Effector memory CD8-positive, alpha-beta T cell (primary cell): ENCODE results near the gene SLC41A1.
"Not testable (repeated sequence)": the region's sequence is repeated elsewhere in the genome, so short reads cannot be mapped to it uniquely, and the experiment has no call there.

Experiments
- ATAC-seq: fragments of 150-1000 bp; cut with Tn5 transposase; replicated peaks from 2 replicates; pipeline ENCODE4 v1.10.0; 2021; ENCODE audit warnings: mild to moderate bottlenecking, moderate library complexity
- DNase-seq, 3 experiments: peaks; one replicate each; pipeline ENCODE4 v3.0.0; 2021
- H3K27ac Mint-ChIP-seq, 2 donors: one replicate each; pipeline ENCODE4 v1.8.0; 2022; ENCODE audit warnings: mild to moderate bottlenecking in 2 of 2, mixed read lengths in 2 of 2, moderate library complexity in 2 of 2
- H3K27me3 Mint-ChIP-seq, 2 donors: one replicate each; pipeline ENCODE4 v1.8.0; 2022; ENCODE audit warnings: mixed read lengths in 2 of 2
- H3K36me3 Mint-ChIP-seq: one replicate; pipeline ENCODE4 v1.8.0; 2022; ENCODE audit warnings: mild to moderate bottlenecking, moderate library complexity, mixed read lengths; ENCODE audit not compliant: insufficient read depth
- H3K4me1 Mint-ChIP-seq, 2 donors: one replicate each; pipeline ENCODE4 v1.8.0; 2022; ENCODE audit warnings: low read depth in 2 of 2, mixed read lengths in 2 of 2
- H3K4me3 Mint-ChIP-seq, 2 donors: one replicate each; pipeline ENCODE4 v1.8.0; 2022; ENCODE audit warnings: mild to moderate bottlenecking in 2 of 2, mixed read lengths in 2 of 2, moderate library complexity in 2 of 2
- H3K9me3 Mint-ChIP-seq, 2 donors: one replicate each; pipeline ENCODE4 v1.8.0; 2022; ENCODE audit warnings: mixed read lengths in 2 of 2
- total RNA-seq, 9 experiments: gene quantifications; one replicate each; lab custom pipeline; 2026; lab: John Stamatoyannopoulos, UW

The SLC41A1 gene
- total RNA-seq: 39.1 to 106 (median 40.8) reads per million in 9 experiments

DNA sequence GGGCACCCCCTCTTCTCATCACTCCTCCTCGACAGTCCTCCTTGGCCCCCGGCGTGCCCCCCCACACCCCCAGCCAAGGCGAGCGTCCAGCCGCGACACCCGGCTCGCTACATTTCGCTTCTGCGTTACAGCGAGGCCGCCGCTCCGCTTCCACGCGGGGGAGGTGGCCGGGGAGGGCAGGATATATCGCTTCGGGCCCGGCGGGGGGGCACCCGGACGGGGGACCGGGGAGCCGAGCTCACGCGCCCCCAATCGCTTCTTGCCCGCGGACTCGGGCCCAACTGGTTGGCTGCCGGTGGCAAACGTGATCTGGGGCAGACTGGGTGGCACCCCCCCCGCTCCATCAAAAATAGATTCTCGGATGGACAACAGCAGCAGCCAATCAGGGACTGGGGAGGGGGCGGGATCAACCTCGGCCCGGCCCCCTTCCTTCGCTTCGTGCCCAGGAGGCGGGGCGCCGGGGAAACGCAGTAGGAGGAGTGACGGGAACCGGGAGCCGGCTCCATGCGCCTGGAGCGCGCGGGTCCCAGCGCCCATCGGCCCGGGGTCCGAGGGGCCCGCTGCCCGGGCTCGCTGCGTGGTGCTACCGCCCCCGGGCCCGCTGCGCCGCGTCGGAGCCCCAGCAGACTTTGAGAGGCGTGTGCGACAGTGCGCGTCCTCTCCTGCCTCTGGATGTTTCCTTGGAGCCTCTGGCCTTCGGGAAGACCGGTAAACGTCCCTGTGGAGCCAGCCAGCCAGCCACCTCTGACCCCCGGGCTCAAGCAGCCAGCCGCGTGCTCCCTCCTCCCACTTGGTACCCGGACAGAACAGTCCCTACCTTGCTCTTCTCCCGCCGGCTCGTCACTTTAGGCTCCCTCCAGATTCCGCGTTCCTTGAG is at the start of gene SLC41A1:
Gene SLC41A1, minus strand, starts transcription at position 321 of the 877 bp plus-strand sequence. CDS start 2,757 bp downstream, outside the sequence.
- Mint-ChIP-seq H3K27me3 (no peaks in the 10 kb centered on the region), H3K36me3 (peaks cover 21% of the 10 kb centered on the region), H3K9me3 (no peaks in the 10 kb centered on the region), H3K4me3 (peak within 1 kb of the TSS; percentile 93 to 95), H3K4me1 (peaks cover 48 to 51% of the 10 kb centered on the region in 2 donors), H3K27ac (peak within 1 kb of the TSS; percentile 93 to 95)
- ATAC-seq (peak; percentile 92), DNase-seq (peak; percentile 88 to 89 (median 89))

DNA sequence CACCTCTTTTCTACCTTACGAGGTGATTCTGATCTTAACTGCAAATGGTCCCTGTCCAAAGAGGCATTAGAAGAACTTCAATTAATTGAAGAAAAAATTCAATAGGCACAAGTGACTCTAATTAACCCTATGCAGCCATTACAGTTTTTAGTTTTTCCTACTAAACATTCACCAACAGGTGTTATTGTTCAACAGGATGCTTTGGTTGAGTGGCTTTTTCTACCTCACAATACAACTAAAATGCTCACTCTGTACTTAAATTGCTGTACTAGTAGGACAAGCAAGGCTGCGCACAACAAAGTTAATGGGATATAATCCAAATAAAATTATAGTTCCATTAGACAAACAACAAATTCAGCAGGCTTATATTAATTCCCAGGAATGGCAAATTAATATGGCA is 48.5 kb upstream of the SLC41A1 start:
- Mint-ChIP-seq H3K36me3 (no peaks in the 10 kb centered on the region), H3K27ac (no peak overlapping the region), H3K27me3 (peaks cover 0 to 27% of the 10 kb centered on the region in 2 donors), H3K9me3 (no peaks in the 10 kb centered on the region), H3K4me3 (no peak overlapping the region), H3K4me1 (peaks cover 7 to 9% of the 10 kb centered on the region in 2 donors)
- no peak for ATAC-seq
- DNase-seq: no peak

GRCh38 chr1:205858141-205858961 is 45.4 kb upstream of the SLC41A1 start:
- H3K27ac Mint-ChIP-seq: peak overlapping the region in 1 of 2 donors; percentile 22
- peaks cover 0 to 2% of the 10 kb centered on the region in 2 donors for H3K9me3 Mint-ChIP-seq
- peaks cover 0 to 11% of the 10 kb centered on the region in 2 donors for H3K27me3 Mint-ChIP-seq
- no peak for DNase-seq
- H3K4me3 Mint-ChIP-seq: peak overlapping the region in 1 of 2 donors; percentile 65
- peaks cover 7 to 9% of the 10 kb centered on the region in 2 donors for H3K4me1 Mint-ChIP-seq
- no peaks in the 10 kb centered on the region for H3K36me3 Mint-ChIP-seq
- ATAC-seq: no peak

DNA sequence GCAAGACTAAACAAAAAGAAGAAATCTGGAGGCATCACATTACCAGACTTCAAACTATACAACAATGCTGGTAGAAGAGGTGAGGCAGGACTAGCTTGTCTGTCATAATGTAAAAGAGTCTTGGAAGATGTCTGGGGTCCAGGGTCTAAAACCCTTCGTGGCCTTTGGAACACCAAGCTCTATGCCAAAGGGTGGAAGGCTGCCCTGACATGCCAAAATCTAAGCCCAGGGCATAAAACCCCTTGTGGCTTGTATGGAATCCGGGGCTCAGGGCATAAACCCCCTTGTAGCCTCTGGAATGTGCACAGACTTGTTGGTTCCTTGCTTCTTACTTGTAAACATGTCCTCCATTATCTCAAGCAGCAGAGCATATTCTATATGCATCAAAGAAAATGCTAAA is 44.5 kb upstream of the SLC41A1 start:
- H3K4me1 Mint-ChIP-seq, ATAC-seq, H3K36me3 Mint-ChIP-seq, DNase-seq, H3K9me3 Mint-ChIP-seq, H3K4me3 Mint-ChIP-seq, H3K27me3 Mint-ChIP-seq: not testable (repeated sequence)
- H3K27ac Mint-ChIP-seq: peak overlapping the region in 1 of 2 donors; percentile 22

DNA sequence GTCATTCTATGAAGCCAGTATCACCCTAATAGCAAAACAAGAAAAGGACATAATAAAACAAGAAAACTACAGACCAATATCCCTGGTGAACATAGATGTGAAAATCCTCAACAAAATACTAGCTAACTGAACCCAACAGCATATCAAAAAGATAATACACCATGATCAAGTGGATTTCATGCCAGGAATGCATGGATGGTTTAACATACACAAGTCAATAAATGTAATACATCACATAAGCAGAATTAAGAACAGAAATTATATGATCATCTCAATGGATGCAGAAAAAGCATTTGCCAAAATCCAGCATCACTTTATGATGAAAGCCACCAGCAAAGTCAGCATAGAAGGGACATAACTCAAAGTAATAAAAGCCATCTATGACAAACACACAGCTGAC is 43.4 kb upstream of the SLC41A1 start:
- H3K9me3 Mint-ChIP-seq: peaks cover 0 to 2% of the 10 kb centered on the region in 2 donors
- peak overlapping the region in 1 of 2 donors; percentile 6 for H3K27ac Mint-ChIP-seq
- H3K4me1 Mint-ChIP-seq: peaks cover 7 to 9% of the 10 kb centered on the region in 2 donors
- H3K27me3 Mint-ChIP-seq: no peaks in the 10 kb centered on the region
- ATAC-seq: no peak
- H3K36me3 Mint-ChIP-seq: no peaks in the 10 kb centered on the region
- H3K4me3 Mint-ChIP-seq: no peak overlapping the region
- DNase-seq: no peak

- DNase-seq (no peak), ATAC-seq (no peak)
- peaks cover 8% of the 10 kb centered on the region for H3K36me3 Mint-ChIP-seq
- peaks cover 0 to 2% of the 10 kb centered on the region in 2 donors for H3K9me3 Mint-ChIP-seq
- H3K4me1 Mint-ChIP-seq: peaks cover 8 to 9% of the 10 kb centered on the region in 2 donors
- no peak overlapping the region for H3K27ac Mint-ChIP-seq
- no peak overlapping the region for H3K4me3 Mint-ChIP-seq
- H3K27me3 Mint-ChIP-seq: no peaks in the 10 kb centered on the region
Observed at GRCh38 chr1:205852969-205853368, 40.0 kb upstream of the SLC41A1 start.

DNA sequence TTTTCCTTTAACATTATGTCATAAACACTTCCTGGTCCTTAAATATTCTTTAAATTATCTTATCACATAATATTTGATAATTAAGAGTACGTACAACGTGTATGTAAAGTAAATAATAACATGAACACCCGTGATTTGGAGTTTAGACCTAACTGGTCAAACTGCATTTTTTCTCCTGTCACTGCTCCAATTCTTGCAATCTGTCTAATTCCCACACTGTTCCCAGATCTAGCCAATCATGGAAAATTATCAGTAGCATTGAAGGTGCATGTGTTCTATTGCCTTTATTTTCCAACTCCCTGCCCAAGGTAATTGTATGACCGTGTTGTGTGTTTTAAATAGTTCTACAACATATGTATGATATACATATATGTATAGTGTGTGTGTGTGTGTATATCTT is 39.0 kb upstream of the SLC41A1 start:
- H3K9me3 Mint-ChIP-seq: peaks cover 0 to 2% of the 10 kb centered on the region in 2 donors
- peaks cover 7 to 8% of the 10 kb centered on the region in 2 donors for H3K4me1 Mint-ChIP-seq
- H3K4me3 Mint-ChIP-seq: no peak overlapping the region
- DNase-seq: no peak
- ATAC-seq: no peak
- no peaks in the 10 kb centered on the region for H3K27me3 Mint-ChIP-seq
- no peak overlapping the region for H3K27ac Mint-ChIP-seq
- peaks cover 8% of the 10 kb centered on the region for H3K36me3 Mint-ChIP-seq

- DNase-seq: peak; percentile 78 to 89 (median 80)
- H3K27me3 Mint-ChIP-seq: no peaks in the 10 kb centered on the region
- ATAC-seq: peak; percentile 94
- peaks cover 7 to 8% of the 10 kb centered on the region in 2 donors for H3K4me1 Mint-ChIP-seq
- H3K27ac Mint-ChIP-seq: peak within 1 kb of the TSS; percentile 87 to 95
- no peaks in the 10 kb centered on the region for H3K9me3 Mint-ChIP-seq
- H3K4me3 Mint-ChIP-seq: peak within 1 kb of the TSS; percentile 81 to 93
- peaks cover 8% of the 10 kb centered on the region for H3K36me3 Mint-ChIP-seq
Observed at GRCh38 chr1:205849619-205850355, 36.8 kb upstream of the SLC41A1 start, which contains the start of gene PM20D1. PM20D1 (minus strand) TSS chr1:205850132; CDS start chr1:205850072, 60 bp downstream.

GRCh38 chr1:205843036-205843859 is 30.2 kb upstream of the SLC41A1 start:
- ATAC-seq: no peak
- DNase-seq: no peak
- Mint-ChIP-seq H3K9me3 (no peaks in the 10 kb centered on the region), H3K36me3 (no peaks in the 10 kb centered on the region), H3K4me3 (no peak overlapping the region), H3K27ac (no peak overlapping the region), H3K27me3 (no peaks in the 10 kb centered on the region), H3K4me1 (no peaks in the 10 kb centered on the region)

DNA sequence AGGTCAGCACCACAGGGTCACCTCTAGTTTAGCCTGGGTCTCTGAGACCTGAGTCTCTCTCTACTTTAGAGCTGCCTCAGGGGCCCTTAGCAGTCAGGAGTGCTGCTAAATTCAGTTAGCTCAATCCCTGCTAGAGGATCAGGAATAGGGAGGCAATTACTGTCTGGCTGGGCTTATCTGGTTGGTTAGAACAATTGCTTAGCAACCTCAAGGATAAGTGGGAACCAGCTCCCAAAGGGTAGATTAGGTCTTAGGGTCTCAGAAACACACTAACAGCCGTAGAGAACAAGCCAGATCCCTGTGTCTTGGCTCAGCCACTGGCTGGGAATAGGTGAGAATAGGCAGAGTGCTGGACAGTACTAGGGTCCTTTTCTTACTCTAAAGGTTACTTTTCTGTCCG is 29.2 kb upstream of the SLC41A1 start:
- Mint-ChIP-seq H3K4me1 (no peaks in the 10 kb centered on the region), H3K4me3 (no peak overlapping the region), H3K27me3 (no peaks in the 10 kb centered on the region), H3K9me3 (no peaks in the 10 kb centered on the region), H3K36me3 (no peaks in the 10 kb centered on the region), H3K27ac (no peak overlapping the region)
- DNase-seq: no peak
- ATAC-seq: no peak

DNA sequence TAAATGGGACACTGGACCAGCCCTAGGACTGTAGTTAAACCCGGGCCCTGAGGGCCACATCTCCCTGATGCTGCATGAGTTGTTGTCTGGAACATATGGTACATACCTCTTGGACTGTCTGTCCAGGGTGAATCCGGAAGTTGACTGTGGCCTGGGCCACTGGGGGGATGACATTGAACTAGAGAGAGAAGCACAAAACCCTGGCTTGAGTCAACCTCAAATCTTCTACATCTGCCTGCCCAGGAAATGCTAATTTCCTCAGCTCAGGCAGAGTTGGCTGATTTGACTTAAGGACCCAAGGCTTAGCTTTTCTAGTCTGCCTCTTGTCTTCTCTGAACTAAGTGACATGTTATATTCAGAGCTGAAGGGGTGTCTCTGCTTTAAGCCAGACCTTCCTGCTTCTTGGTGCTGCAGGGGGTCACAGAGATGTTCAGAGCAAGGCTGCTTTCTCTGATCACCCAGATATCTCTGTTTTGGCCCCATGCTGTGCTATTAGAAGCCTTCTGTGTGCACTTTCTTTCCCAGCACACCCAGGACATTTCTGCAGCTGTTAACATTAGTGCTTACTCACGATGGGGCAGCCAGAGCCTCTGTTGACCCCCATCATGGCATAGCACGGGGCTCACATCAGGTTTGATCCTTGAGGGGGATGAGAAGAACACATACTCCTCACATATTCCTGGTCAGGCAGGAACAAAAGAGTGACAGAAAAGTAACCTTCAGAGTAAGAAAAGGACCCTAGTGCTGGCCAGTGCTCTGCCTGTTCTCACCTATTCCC is 27.3 kb upstream of the SLC41A1 start:
- H3K36me3 Mint-ChIP-seq: no peaks in the 10 kb centered on the region
- ATAC-seq (no peak), DNase-seq (no peak)
- H3K27me3 Mint-ChIP-seq: no peaks in the 10 kb centered on the region
- H3K4me1 Mint-ChIP-seq: no peaks in the 10 kb centered on the region
- H3K9me3 Mint-ChIP-seq: no peaks in the 10 kb centered on the region
- H3K4me3 Mint-ChIP-seq: no peak overlapping the region
- H3K27ac Mint-ChIP-seq: peak overlapping the region in 1 of 2 donors; percentile 66
